GM10248 (cell line): ENCODE results near the gene SYNPO2.

ENCODE experiments used
- CTCF ChIA-PET: fragments of 300-600 bp; sonication (Branson Sonifier 250); formaldehyde crosslinking; extraction: SDS; loops from one replicate; lab custom pipeline; 2021; ENCODE audit warnings: antibody characterized with exemption; lab: Yijun Ruan, JAX
- POLR2A ChIA-PET: fragments of 350-650 bp; sonication (Branson Sonifier 250); formaldehyde crosslinking; extraction: SDS; loops from one replicate; lab custom pipeline; 2020; ENCODE audit warnings: antibody characterized with exemption; lab: Yijun Ruan, JAX
- DNase-seq: peaks from one replicate; pipeline ENCODE4 v3.0.0; 2012; ENCODE audit errors: extremely low spot score
- CTCF ChIP-seq: IDR thresholded peaks from 2 replicates; pipeline ENCODE4 v1.5.1; 2012; ENCODE audit warnings: mild to moderate bottlenecking, low read depth; ENCODE audit errors: extremely low read depth, missing control alignments, control extremely low read depth

Gene SYNPO2

GRCh38 chr4:119104644-119105273 is 216.1 kb downstream of the SYNPO2 start:
- DNase-seq: no peak
- ChIA-PET POLR2A (no interaction called here), CTCF (no interaction called here)
- no peak for TF ChIP-seq CTCF

DNA sequence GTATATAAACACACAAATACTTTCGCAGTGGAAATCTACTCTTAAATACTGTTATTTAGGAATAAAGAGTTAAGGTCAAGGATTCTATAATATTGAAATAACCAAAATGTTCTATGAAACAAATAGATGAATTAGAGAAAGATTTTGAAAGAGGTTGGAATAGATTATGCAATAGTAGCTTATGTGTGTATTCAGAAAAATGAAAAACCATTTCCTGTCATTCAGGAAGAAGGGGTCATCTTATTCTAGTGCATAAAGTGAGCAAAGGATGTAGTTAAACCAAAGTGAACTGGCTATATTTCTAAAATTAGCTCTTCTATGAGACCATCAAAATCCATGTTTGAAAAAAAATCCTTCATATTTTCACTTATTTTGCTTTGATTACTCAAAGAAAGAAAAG is 217.0 kb downstream of the SYNPO2 start:
- POLR2A ChIA-PET: no interaction called here
- no peak for DNase-seq
- no peak for TF ChIP-seq CTCF
- CTCF ChIA-PET: no interaction called here

GRCh38 chr4:119106036-119107000 is 217.7 kb downstream of the SYNPO2 start:
- POLR2A ChIA-PET: no interaction called here
- TF ChIP-seq CTCF: no peak
- no peak for DNase-seq
- CTCF ChIA-PET: no interaction called here

GRCh38 chr4:119110121-119110520 is 221.5 kb downstream of the SYNPO2 start:
- no peak for DNase-seq
- TF ChIP-seq CTCF: no peak
- CTCF ChIA-PET: no interaction called here
- POLR2A ChIA-PET: no interaction called here
